DND-41 (cell line): ENCODE data around the gene IL1RL1.

ENCODE experiments used
- CTCF ChIP-seq: IDR thresholded peaks from 2 replicates; pipeline ENCODE4 v1.5.1; 2012; ENCODE audit warnings: borderline replicate concordance, low read length, moderate library complexity, mild to moderate bottlenecking; ENCODE audit not compliant: poor library complexity, severe bottlenecking; ENCODE audit errors: extremely low read depth
- EZH2 ChIP-seq: IDR thresholded peaks from 3 replicates; pipeline ENCODE4 v1.6.1; 2012; ENCODE audit warnings: borderline replicate concordance, low read depth, mild to moderate bottlenecking, moderate library complexity, low read length, inconsistent platforms; ENCODE audit not compliant: severe bottlenecking

DNA sequence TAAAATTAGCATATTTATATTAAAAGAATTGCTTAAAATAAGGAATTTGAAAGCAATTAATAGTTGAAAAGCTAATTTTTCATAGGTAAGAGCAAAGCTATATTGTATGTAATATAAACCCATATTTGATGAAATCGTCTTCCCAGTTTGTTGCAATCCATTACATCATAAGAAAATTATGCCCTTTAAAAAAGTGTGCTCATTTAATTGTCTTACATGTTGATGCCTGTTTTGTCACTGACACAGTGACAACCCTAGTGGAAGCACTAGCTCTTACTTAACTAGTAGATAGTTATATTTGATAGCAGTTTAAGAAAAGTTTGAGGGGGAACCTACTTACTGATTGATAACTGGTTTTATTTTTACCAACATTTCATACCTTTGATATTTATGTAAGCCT is 81.6 kb downstream of the IL1RL1 start:
- no peak for TF ChIP-seq EZH2
- TF ChIP-seq CTCF = no peak
